Measurements from ENCODE around the gene GRM1.

GRM1 gene

DNA sequence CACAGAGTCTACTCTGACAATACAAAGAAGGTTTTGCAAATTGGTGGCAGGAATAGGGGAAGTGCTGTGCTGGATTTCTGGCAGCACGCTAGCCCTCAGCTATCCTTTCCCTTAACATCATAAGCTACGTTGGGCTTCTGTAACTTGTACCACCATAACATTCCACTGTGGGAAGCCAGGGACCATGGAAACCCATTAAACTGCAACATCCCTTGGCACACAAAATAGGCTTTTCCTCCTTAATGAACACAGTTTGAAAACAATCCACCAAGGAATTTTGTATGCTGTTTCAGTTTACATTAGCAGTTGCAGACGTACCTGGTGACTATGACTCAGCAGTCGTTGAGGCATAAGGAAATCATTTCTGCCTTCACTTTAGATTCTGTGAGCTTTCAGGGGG, 310.9 kb downstream of the GRM1 start:
- no peak for DNase-seq

DNA sequence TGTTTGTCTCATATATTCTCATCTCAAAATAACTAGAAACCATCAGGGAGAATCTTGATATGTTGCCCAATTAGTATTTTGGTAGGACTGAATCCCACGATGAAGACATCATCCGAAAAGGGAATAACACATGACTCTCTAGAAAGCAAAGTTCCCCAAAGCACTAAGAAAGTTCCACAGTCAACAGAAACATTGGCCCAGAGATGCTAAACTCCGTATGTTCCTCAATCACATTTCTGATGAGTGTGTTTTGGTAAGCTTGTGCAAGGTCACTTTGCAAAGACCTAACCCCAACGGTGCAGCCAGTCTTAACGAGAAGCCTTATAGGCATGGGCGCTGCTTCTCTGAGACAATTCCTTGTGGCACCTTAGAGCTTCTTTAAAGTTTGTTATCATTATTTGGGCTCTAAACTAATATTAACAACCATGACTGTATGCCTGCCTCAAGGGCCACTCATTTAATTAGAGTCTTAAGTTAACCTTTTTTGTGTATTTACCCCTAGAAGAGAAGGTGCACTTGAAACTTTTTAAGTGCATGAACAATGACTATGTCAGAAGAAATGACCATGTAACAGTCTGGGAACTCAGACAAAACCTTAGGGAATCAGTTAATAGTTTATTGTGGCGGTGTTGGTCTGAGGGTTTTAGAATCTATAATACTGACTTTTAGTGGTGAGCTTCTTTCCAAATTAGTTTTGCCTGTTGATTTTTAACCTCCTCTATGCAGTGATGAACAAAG, 312.8 kb downstream of the GRM1 start:
- DNase-seq: no peak

DNA sequence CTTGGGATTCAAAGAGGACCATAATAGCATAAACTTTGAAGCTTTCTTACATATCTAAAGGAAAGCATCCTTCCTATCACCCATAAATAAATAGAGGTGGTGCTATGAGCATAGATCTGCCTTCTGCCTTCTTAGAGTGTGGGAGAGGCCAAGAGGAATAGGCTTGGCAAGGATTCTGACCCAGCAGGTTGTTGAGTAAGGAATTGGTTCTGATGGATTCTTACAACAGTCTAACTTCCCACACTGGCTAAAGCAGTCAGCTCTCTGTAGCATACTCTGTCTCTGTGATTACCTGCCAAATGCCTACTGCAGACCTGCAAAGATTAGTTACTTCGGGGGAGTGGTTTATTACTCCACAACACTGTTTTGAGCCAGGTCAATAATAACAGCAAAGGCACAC, 316.7 kb downstream of the GRM1 start:
- DNase-seq: no peak

DNA sequence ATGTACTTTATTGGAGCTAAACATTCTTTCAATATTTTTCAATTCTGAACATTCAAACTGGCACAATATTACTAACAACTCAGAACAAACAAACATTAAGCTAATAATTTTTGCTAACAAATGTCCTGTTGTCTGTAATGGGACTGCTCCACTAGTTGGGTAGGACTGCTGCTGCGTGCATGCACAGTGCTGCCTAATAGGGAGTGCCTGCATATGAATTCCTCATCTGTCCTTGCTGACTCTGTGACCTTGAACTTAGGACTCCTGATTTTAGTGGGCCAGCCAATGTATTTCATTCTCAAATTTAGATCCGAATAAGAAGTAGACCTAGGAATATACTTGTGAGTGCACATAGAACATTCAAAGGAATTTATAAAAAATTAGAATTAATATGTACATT, 318.2 kb downstream of the GRM1 start:
- no peak for DNase-seq

DNA sequence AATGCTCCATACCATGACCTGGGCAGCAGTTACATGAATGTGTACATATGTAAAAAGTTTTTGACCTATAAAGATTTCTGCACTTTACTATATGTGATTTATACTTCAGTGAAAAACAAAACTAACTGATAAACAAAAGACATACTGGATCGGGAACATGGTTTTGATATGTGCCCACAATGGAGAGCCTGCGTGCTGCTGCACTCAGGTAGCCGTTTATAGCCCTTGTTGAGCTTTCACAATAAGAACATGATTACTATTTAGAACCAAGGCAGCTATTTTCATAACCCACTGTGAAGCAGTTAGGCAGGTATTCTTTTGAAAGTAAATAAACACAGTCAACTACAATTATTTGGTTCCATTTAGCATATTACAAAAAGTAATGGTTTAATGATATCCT, 318.8 kb downstream of the GRM1 start:
- DNase-seq: no peak

DNA sequence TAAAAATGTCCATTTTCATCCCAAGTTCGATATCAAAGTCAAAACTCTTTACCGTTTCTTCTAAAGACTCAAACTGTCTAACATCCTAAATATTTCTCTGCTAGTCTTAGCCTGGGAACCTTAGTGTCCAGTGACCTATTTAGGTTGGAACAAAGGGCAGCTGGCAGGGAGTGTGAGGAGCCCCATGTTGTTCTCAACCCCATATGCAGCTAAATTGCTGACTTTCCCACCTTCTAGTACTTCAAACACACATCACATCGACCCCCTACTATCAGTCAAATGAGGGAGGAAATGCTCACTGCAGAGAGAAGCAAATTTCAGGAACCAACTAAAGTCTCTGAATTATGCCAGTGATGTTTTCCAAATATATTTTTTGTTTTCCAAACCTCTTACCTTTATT, 322.2 kb downstream of the GRM1 start:
- DNase-seq: no peak

DNA sequence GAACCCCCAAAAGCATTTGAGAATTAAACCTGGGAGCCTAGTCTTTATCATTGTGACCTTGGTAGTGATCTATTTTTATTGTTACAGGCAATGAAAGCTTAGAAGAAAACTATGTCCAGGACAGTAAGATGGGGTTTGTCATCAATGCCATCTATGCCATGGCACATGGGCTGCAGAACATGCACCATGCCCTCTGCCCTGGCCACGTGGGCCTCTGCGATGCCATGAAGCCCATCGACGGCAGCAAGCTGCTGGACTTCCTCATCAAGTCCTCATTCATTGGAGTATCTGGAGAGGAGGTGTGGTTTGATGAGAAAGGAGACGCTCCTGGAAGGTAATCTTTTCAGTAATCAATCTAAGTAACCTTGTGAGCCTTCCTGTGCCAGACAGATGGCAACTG, 323.3 kb downstream of the GRM1 start:
- DNase-seq: no peak

DNA sequence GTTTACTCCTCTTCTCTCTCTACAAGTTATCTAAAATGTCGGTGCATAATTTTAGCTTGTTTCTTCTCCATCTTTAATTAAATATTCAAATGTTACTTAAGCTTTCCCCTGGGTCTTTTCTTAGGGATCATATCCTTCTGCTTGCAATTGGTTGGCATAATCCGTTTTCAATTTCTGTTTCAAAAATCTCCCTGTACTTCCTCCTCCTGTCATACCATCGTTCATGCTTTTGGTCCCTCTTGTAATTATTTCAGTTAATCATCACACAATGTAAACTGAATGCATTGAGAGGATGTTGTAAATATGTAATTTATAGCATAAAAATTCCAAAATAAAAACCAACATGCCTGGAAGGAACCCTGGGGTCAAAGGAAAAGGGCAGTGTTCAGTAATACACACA, 325.6 kb downstream of the GRM1 start:
- no peak for DNase-seq

DNA sequence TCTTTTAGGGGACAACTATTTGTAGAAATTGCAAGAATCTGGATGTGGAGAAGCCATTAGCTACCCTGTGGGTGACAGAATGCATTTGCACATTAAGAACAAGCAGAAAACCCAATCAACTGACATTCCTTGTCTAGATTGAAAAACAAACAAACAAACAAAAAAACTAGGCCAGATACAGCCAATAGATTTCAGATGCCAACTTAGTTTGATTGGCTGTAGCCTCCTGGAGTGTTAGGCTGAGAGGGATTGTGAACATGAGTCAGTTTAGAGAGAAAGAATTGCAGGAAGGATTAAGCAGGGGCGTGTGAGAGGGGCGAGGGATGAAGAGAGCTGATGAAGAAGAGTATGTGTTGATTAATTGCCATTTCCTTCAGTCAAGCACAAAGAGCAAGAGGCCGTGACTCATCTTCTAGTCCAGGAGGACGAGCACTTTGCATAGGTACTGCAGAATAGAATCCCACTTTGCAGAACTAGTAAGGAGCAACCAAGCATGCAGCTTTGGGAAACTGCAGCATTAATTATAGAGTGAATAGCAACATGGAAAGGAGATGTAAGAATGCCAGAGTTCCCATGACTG, 326.7 kb downstream of the GRM1 start:
- DNase-seq: no peak

DNA sequence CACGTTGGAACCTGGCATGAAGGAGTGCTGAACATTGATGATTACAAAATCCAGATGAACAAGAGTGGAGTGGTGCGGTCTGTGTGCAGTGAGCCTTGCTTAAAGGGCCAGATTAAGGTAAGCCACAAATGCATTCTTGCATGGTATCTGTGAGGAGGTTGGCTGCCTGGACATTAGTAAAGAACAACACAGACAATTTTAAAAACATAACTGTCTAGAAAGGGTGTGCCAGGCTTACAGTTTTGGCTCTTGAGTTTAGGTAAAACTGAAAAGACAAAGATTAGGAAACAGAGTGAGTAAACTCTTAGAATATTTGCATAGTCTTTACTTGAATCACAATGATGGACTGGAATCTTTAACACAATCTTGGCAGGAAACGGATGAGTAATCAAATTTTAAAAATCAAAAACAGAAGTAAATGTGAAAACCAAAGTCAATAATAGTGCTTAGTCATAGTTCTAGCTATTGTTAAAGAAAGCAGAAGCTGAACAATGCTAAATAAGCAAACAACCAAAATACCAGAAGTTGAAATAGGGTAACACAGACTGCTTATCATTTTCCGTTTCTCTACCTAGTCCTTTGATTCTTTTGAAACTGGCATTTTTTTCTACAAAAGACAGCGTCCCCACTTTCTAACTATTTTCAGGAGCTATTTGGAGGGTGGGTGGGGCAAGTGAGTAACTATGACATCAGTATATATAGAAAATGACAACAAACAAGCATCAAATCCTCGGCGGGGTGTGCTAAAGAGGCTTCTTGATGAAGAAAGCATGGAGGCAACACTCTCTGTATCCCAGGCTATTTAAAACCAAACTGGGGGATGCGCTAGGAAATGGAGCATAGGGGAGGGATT, 328.9 kb downstream of the GRM1 start:
- no peak for DNase-seq

DNA sequence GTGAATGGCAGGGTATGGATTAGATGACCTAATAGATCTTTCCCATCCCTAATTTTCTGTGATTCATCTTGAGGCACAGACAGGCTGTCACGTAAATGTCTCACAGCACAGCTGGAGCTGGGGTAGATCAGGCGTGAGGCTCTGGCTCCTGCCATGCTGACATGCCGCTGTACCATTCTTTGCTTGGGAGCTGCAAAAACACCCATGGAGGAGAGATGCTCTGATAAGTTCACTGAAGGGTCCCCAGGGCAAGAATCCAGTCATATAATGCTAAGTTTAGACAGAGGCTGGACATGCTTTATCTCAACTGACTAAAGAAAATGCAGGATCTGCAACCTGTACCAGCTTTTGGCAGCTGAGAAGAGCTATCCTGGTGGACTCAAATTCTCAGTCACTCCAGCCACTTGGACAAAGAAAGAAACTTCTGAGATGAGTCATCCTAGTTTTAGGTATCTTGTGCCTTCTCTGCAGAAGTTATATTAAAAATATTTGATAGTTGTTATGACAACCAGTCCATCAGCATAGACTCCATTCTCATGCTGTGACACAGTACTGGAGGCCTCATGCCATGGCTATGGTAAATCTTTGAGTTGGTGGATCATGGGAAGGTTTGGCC, 329.7 kb downstream of the GRM1 start:
- no peak for DNase-seq

DNA sequence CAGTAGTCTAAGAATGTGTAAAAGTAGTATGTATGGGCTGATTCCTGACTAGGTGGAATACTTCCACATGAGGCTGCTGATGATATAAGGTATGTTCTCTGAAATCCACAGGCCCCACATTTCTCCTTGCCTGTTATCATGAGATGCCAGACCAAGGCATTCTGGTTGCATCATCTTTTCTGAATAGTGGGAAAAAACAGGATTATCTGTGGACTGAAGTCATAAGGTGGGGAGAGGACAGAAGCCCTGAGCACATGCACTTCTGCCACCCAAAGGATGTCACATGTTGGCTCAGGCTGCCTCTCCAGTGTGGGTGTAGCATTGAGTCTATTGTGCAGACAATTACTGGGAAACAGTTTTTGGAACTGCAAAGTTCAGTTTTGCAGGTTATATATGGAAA, 330.3 kb downstream of the GRM1 start:
- no peak for DNase-seq

DNA sequence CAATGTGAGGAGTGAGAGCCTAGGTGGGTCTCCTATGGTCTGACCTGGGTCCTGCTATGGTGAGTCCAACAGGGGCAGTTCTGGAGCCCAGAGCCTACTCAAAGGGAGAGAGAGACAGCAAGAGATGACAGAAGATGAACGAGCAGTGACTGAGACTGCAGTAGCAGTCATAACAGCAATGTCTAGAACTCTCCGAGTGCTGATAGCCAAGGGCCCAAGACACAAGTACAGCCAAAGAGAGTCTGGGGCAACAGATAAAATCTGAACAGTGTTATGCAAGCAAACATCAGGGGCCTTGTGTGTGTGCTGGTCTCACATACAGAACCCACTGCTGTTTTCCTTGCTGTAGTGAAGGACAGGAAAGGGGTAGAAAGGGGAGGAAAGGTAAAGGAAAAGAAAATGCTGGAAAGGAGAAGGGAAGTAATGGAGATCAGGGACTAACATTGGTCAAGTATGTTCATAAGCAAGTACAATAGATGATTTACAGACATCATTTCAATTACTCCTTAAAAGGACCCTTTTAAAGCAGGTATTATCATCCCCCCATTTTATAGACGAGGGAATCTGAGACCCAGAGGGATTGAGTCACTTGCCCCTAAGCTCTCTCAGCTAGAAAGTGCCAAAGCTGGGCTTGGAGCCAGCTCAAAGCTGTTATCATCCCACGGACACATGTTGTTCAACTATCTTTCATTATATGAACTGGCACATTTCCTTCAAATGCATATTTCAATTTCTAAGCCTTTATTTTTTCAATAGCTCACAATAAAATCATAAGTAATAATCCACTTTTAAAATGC, 332.5 kb downstream of the GRM1 start:
- no peak for DNase-seq

DNA sequence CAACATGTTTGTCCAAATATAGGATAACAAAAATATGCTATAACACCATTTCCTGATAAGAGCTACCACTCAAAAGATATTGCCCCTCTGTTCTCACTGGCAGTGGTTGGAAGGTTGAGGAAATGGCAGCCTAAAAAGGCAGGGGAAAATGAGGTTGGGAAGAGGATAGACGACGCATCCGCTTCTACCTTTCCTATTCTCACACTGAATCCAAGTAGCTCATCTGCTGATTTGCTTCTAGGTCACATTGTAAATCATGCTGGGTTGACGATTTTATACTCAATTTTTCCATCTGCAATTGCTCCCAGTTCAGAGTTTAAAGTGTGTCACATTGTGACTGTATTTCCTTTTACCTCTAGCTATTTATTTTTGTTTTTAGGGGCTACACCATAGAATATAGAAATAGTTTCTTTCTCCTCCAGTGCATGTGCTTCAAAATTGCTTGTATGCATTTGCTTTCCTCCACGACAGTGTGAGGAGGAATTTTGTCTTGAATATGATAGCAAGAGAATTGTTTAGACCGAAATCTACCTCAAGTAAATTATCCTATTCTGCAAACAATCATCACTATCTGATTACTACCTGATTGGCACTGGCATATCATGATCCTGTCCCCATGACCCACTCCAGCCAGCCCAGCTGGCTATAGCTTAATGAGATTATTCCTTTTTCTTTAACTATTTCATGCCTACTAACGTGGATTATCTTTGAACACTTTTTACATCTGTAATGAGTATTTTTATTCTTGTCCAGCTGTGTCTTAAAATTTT, 335.2 kb downstream of the GRM1 start:
- DNase-seq: no peak

DNA sequence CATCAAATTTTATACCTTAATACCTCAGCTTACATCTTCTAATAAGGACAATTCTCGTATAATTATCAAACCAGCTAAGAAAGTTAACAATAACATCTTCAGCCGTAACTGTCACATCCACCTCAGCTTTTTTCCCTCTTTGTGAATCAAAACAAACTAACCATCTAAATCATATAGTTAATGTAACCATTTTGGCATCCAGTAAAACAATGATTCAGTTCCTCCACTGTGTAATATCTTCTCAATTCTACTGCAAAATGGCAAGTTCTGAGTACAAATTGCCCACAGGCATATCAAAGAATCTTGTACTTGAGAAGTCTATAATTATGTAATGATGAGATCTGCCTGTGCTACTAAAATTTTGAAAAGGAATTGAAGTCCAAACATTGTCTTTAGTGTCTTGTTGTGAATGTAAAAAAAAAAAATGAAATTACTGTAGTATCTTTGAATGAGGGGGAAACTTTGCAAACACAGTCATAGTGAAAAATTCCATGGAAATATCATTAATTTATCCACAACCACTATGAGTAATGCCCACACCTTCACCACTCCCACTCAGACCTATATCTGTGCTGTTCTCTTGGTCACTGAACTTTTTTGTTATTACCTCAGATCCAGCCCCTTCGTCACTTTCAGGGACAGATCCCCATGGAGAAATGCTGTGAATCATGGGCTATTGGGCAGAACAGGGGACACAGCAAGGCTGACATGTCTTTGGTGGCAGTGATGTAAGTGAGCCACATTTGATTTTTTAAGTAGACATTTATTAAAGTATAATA, 336.1 kb downstream of the GRM1 start:
- DNase-seq: no peak

DNA sequence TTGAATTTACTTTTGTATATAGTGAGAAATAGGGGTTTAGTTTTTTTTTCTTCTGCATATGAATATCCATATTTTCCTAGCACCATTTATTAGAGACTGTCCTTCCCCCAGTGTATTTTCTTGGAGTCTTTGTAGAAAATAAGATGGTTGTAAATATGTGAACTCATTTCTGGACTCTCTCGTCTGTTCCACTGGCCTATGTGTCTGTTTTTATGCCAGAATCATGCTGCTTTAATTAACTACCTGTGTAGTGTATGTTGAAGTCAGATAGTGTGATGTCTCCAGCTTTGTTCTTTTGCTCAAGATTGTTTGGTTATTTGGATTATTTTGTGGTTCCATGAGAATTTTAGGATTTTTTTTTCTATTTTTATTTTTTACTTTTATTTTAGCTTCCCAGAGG, 338.2 kb downstream of the GRM1 start:
- no peak for DNase-seq

DNA sequence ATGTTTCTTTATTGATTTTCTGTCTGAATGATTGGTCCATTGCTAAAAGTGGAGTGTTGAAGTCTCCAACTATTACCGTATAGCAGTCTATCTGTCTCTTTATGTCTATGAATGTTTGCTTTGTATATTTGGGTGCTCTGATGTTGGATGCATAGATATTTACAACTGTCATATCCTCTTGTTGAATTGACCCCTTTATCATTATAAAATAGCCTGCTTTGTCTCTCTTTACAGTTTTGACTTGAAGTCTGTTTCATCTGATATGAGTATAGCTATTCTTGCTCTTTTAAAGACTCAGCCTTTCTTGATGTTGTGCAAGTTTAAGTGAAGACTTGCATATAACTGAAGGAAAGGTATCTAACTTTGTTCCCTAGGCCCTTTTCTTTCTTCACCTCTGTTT, 341.0 kb downstream of the GRM1 start:
- no peak for DNase-seq

DNA sequence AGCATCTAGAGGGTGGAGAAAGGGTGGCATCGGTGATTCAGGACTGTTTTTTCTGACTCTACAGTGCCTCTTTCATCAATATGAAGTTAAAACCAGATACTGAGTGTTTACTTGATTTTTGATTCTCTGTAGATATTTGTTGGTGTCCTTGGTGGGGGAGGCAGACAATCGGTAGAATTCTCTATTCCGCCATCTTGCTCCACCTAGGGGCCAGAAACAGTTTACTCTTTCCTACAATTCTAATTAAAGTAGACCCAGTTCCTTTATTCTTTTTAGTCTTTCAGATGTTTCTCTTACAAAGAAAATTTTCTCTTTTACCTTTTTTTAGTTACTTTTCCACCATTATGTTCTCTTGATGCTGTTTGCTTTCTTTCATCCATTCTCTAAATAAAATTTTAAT, 352.6 kb downstream of the GRM1 start:
- no peak for DNase-seq

DNA sequence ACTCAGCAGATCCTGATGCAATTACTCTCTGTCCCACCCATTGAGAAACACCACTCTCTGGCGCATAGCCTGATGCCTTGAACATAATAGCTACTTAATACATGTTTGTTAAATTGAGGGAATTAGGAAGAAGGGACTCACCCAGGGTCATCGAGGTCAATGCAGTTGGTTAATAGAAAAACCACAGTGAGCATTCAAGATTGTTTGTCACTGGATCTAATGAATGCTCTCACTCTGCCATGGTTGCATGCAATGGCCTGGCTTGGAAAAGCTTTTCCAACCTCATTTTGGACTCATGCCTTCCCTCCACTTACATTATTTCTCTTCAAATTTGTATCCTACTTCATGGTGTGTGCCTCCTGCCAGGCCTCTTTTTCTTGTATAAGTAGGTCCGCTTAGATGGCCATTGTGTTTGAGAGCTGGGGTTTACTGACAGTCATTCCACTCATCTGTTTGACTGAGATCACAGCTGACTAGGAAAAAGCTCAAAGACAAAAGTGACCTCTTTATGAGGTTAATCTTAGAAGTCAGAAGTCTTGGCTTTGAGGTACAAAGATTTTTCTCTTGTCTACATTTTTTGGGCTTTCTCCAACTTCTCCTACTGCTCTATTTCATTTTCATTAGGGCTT, 360.0 kb downstream of the GRM1 start:
- no peak for DNase-seq

DNA sequence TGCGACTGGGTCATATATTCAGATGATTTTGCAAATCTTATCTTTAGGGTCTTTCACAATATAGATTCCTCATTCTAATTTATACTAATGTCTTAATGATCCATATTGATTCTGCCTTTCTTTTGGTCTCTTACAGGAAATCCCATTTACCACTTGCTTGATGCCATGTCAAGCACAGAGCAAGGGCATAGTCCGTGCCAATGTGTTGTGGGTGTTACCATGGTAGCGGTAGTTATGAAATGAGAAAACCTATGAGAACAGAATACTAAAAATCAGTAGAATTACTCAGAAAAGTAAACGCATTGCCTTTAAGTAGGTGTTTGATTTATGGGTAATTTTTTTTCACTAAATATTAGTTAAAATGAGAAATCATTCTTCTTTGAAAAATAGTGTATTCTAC, 360.9 kb downstream of the GRM1 start:
- DNase-seq: no peak

DNA sequence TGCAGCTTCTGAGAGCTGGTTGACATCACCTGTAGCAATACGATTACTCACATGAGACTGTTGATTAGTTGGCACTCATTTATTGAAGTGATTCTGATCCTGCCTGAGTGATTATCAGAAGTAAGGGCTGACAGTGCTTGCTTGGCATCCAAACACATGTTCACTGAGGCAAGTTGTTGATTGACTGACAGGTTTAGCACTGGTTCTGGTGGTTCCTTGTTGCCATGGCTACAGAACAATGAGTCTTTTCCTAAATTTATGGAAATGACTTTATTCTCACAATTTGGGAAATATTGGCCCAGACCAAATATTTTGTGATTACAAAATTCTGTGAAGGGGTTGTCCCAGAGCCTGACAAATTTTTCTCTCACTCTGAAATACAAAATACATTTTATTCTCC, 368.8 kb downstream of the GRM1 start:
- no peak for DNase-seq
